Natural killer cell (primary cell): ENCODE measurements around the gene ATRNL1. TPM values are rescaled to one million over a fixed set of nuclear protein-coding genes. Genes with fewer than 3 reads are reported as not detected.

Experiments
- ATAC-seq, 3 donors: fragments of 150-1000 bp in 2 of 3; fragments of 200-7000 bp in 1 of 3; cut with Tn5 transposase; 1 replicate in 1 of 3; 2 replicates in 2 of 3; pipeline ENCODE4 v1.10.0; 2021; ENCODE audit warnings: mild to moderate bottlenecking in 2 of 3, moderate library complexity in 2 of 3
- DNase-seq, 2 donors: peaks; one replicate each; pipeline versions ENCODE4 v3.0.0 to v3.0.0-alpha.2; 2013 to 2021; ENCODE audit warnings: mixed read lengths in 1 of 2
- H3K27ac ChIP-seq: one replicate; pipeline ENCODE4 v1.5.1; 2013; ENCODE audit warnings: mild to moderate bottlenecking, low read length
- H3K27me3 ChIP-seq: one replicate; pipeline ENCODE4 v1.6.1; 2013; ENCODE audit warnings: low read length; ENCODE audit not compliant: control insufficient read depth, insufficient read depth
- H3K36me3 ChIP-seq: one replicate; pipeline ENCODE4 v1.6.1; 2013; ENCODE audit warnings: low read length; ENCODE audit not compliant: control insufficient read depth, insufficient read depth
- H3K4me1 ChIP-seq: one replicate; pipeline ENCODE4 v1.6.1; 2013; ENCODE audit warnings: low read length; ENCODE audit not compliant: control insufficient read depth, insufficient read depth
- H3K4me3 ChIP-seq: one replicate; pipeline ENCODE4 v1.5.1; 2013; ENCODE audit warnings: low read length
- H3K9me3 ChIP-seq: one replicate; pipeline ENCODE4 v1.6.1; 2013; ENCODE audit warnings: low read length; ENCODE audit not compliant: control insufficient read depth, insufficient read depth
- H3K27ac Mint-ChIP-seq, 2 donors: one replicate each; pipeline ENCODE4 v1.8.0; 2022; ENCODE audit warnings: mild to moderate bottlenecking in 2 of 2, mixed read lengths in 2 of 2, moderate library complexity in 1 of 2
- H3K27me3 Mint-ChIP-seq, 2 donors: one replicate each; pipeline ENCODE4 v1.8.0; 2022; ENCODE audit warnings: low read depth in 2 of 2, mixed read lengths in 2 of 2
- H3K36me3 Mint-ChIP-seq: one replicate; pipeline ENCODE4 v1.8.0; 2022; ENCODE audit warnings: mixed read lengths
- H3K4me1 Mint-ChIP-seq, 2 donors: one replicate each; pipeline ENCODE4 v1.8.0; 2022; ENCODE audit warnings: mixed read lengths in 2 of 2
- H3K4me3 Mint-ChIP-seq: one replicate; pipeline ENCODE4 v1.8.0; 2022; ENCODE audit warnings: mild to moderate bottlenecking, moderate library complexity, mixed read lengths
- H3K9me3 Mint-ChIP-seq, 2 donors: one replicate each; pipeline ENCODE4 v1.8.0; 2022; ENCODE audit warnings: mixed read lengths in 2 of 2
- CTCF ChIP-seq: fragments of 200-600 bp; IDR thresholded peaks from one replicate; pipeline ENCODE4 v1.8.0; 2022; ENCODE audit warnings: antibody characterized with exemption
- WGBS: methylation state at CpG from one replicate; pipeline ENCODE4 v1.1.7; 2013; ENCODE audit warnings: missing lambda C conversion rate; ENCODE audit not compliant: insufficient coverage; 5-methylcytosine and 5-hydroxymethylcytosine counted together
- intact Hi-C: fragments of 100-400 bp; cut with micrococcal nuclease; formaldehyde crosslinking; loops from one replicate; pipeline ENCODE4 v1.14.2; 2022
- total RNA-seq, 4 donors: library from RNA; stranded (reverse); fragments of 120-200 nt in 1 of 4; gene quantifications; one replicate each; pipeline versions ENCODE4 v1.2.3 to v1.2.4, GENCODE V29; 2013 to 2022

ATRNL1 gene
- total RNA-seq, 3 donors from 2014 or later (not counting 1 experiment from before 2014, with no cell fraction given), result not detected

DNA sequence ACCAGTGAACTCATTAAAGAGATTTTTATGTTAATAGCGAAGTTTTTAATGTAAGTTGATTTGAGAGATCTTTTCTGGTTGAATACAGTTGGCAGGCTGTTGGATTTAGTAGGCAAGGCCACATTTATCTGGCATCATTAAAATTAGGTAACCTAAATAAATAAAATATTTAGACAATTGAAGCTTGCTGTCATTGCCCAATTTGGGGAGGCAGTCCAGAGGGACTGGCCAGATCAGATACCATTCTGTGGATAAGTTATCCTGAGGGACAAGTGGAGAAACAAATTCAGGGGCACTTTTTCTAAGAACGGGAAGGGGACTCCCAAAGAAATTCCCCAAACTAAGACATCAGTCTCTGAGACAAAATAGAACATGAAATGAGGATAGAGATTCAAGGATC lies 782.0 kb downstream of the ATRNL1 start:
- no peak overlapping the region for H3K27ac Mint-ChIP-seq
- H3K4me1 Mint-ChIP-seq, result no peaks in the 10 kb centered on the region
- intact Hi-C loops, result no loop called here
- Histone ChIP-seq H3K9me3 (no peaks in the 10 kb centered on the region), H3K27ac (no peak overlapping the region), H3K36me3 (no peaks in the 10 kb centered on the region), H3K27me3 (no peaks in the 10 kb centered on the region), H3K4me1 (no peaks in the 10 kb centered on the region), H3K4me3 (no peak overlapping the region)
- no peaks in the 10 kb centered on the region for H3K36me3 Mint-ChIP-seq
- ATAC-seq (no peak), DNase-seq (no peak)
- peaks cover 0 to 2% of the 10 kb centered on the region in 2 donors for H3K27me3 Mint-ChIP-seq
- H3K4me3 Mint-ChIP-seq, result no peak overlapping the region
- WGBS, result no CpG with 5 or more reads among the region's 2 CpGs
- TF ChIP-seq CTCF, result no peak
- peaks cover 0 to 7% of the 10 kb centered on the region in 2 donors for H3K9me3 Mint-ChIP-seq

DNA sequence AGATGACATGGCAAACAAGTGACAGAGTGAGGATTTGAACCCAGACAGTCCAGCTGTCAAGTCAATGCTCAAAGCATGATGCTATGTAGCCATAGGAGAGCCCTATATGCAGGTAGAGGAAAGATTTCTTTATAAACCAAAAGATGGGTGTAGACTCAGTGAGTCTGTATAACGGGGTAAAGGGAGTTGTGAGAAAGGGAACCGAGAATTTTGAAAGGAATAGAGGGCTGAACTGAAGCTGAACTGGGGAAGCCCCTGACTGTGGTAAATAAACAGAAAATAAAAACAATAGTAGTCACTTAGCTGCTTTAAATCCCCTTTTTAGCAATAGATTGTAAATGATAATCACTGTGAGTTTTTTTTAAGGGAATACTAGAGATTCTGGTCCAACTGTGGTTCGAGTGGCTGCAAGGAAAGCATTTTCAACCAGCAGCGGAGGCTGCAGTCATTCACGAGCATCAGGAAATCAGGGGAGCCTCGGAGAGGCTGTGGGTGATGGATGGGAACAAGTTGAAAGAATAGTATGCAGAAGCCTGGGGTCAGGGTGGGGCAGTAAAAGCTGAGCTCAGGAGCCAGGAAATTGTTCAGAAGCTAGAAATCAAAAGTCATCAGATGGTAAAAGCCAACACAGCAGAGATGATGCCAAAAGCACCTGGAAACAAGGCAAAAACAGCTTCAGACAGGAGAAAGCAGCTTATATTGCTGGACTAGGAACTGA lies 786.4 kb downstream of the ATRNL1 start:
- H3K27ac Mint-ChIP-seq, result no peak overlapping the region
- intact Hi-C loops, result no loop called here
- no peaks in the 10 kb centered on the region for H3K9me3 ChIP-seq
- no peak for TF ChIP-seq CTCF
- WGBS, result 55% methylated on average over 6 of the region's 6 CpGs
- ATAC-seq (no peak), DNase-seq (no peak)
- no peaks in the 10 kb centered on the region for H3K27me3 Mint-ChIP-seq
- no peak overlapping the region for H3K27ac ChIP-seq
- H3K36me3 ChIP-seq, result no peaks in the 10 kb centered on the region
- H3K9me3 Mint-ChIP-seq, result peaks cover 2 to 11% of the 10 kb centered on the region in 2 donors
- no peaks in the 10 kb centered on the region for H3K4me1 ChIP-seq
- no peaks in the 10 kb centered on the region for H3K4me1 Mint-ChIP-seq
- H3K4me3 Mint-ChIP-seq, result no peak overlapping the region
- no peaks in the 10 kb centered on the region for H3K36me3 Mint-ChIP-seq
- H3K27me3 ChIP-seq, result no peaks in the 10 kb centered on the region
- no peak overlapping the region for H3K4me3 ChIP-seq

- ATAC-seq (no peak), DNase-seq (no peak)
- Mint-ChIP-seq H3K9me3 (peaks cover 2 to 8% of the 10 kb centered on the region in 2 donors), H3K4me3 (no peak overlapping the region), H3K27ac (no peak overlapping the region), H3K4me1 (no peaks in the 10 kb centered on the region), H3K27me3 (no peaks in the 10 kb centered on the region), H3K36me3 (no peaks in the 10 kb centered on the region)
- H3K9me3 ChIP-seq, result no peaks in the 10 kb centered on the region
- H3K4me3 ChIP-seq, result no peak overlapping the region
- no peak overlapping the region for H3K27ac ChIP-seq
- WGBS, result 63% methylated on average over 4 of the region's 4 CpGs
- H3K27me3 ChIP-seq, result no peaks in the 10 kb centered on the region
- no peak for TF ChIP-seq CTCF
- no peaks in the 10 kb centered on the region for H3K36me3 ChIP-seq
- H3K4me1 ChIP-seq, result no peaks in the 10 kb centered on the region
- intact Hi-C loops, result no loop called here
These were observed 788.9 kb downstream of the ATRNL1 start for GRCh38 chr10:115882021-115882420.

DNA sequence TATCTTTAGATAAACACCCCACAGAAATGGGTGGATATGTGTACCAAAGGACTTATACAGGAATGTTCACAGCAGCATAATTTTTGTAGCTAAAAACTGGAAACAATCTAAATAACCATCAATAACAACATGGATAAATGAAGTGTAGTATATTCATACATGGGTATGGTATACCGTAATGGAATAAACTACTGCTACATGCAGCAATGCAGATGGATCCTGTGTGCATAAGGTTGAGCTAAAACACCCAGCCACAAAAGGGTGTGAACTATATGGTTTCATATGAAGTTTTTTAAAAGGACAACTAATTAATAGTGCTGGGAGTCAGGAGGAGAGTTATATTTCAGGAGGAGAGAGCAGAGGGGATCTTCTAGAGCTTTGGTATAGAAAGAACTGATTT lies 790.2 kb downstream of the ATRNL1 start:
- ATAC-seq, result no peak
- H3K27me3 Mint-ChIP-seq, result no peaks in the 10 kb centered on the region
- Histone ChIP-seq H3K27ac (no peak overlapping the region), H3K9me3 (no peaks in the 10 kb centered on the region), H3K4me3 (no peak overlapping the region), H3K4me1 (no peaks in the 10 kb centered on the region), H3K27me3 (no peaks in the 10 kb centered on the region), H3K36me3 (no peaks in the 10 kb centered on the region)
- no peak overlapping the region for H3K4me3 Mint-ChIP-seq
- peaks cover 8 to 13% of the 10 kb centered on the region in 2 donors for H3K9me3 Mint-ChIP-seq
- no peak for TF ChIP-seq CTCF
- H3K4me1 Mint-ChIP-seq, result no peaks in the 10 kb centered on the region
- intact Hi-C loops, result no loop called here
- H3K27ac Mint-ChIP-seq, result no peak overlapping the region
- no peak for DNase-seq
- H3K36me3 Mint-ChIP-seq, result no peaks in the 10 kb centered on the region
- 90% methylated on average over 1 of the region's 1 CpG for WGBS
